Skin of body (tissue), 2 donors: Measurements from ENCODE around the gene NPAS3. TPM values are rescaled to one million over a fixed set of nuclear protein-coding genes. Genes with fewer than 3 reads are reported as not detected.

ENCODE experiments used
- DNase-seq: peaks from one replicate; lab custom pipeline; 2025; lab: John Stamatoyannopoulos, UW
- total RNA-seq: library from RNA; depleted of rRNA; stranded (reverse); fragments of >200 nt; gene quantifications from one replicate; pipeline ENCODE4 v1.2.3, GENCODE V29; 2014

Gene NPAS3
- total RNA-seq, 1 donor from 2014 or later = 3.8 TPM

DNA sequence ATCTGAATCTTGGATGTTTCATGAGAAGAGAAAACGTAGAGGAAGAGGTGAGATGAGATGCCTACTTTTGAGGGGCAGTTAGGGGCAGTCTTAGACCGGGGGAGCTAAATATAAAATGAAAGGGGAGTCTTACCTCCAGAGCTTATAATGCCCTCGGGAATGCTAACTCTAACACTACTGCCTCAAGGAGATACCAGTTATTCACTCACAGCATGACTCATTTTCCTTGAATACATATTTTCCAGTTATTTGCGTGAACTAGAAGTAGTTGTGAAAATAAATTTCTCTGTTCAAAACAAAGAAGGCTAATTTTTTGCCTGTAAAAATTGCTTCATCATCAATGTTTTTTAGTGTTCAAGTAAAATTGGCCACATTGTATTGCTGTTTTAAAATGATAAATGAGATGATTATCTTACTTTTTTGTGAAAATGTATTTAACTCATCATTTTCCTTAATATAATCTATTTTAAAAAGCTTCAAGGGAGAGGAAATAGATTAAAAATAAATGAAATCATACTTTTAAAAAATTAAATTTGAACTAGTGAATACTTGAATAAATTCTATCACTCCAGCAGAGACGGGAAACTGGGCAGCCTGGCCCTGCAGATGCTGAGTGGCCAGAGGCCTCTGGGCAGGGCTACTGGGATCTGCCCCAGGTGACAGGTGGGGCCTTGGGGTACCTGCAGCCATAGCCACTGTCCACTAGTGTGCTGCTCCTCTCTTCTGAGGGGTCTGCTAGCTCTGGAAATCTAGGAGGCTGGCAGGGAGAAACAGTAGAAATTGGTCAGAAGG is 672.9 kb downstream of the NPAS3 start:
- no peak for DNase-seq

DNA sequence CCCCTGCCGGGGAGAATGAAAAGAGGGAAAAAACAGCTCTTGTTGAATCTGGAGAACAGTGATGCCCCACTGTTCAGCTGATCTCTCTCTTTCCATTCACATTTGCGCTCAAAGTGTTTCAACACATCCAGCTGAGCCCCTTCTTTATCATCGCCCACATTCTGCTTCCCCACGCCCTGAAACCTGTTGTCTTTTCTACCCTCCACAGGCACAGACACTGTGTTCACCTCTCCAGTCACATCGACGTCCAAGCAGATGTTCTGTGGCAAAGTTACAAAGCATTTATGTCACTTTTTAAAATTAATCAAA is 673.5 kb downstream of the NPAS3 start:
- no peak for DNase-seq

DNA sequence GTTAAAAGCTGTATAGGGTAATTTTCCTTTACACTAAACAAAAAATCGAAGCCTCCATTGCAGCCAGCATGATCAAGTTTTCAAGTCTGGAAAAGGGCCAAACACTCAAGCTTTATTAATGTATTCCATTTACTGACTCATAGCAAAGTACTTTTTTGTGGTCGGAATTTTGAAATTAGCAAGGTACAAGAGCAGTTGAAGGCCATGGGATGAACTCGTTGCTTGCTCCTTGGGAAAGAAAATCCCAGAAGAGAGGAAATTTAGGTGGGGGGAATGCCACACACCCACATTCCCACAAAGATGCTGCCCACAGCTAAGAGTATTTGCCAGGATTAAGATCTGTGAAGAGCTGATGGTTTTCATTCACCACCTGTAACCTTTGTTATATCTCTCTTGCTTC is 678.5 kb downstream of the NPAS3 start:
- no peak for DNase-seq

DNA sequence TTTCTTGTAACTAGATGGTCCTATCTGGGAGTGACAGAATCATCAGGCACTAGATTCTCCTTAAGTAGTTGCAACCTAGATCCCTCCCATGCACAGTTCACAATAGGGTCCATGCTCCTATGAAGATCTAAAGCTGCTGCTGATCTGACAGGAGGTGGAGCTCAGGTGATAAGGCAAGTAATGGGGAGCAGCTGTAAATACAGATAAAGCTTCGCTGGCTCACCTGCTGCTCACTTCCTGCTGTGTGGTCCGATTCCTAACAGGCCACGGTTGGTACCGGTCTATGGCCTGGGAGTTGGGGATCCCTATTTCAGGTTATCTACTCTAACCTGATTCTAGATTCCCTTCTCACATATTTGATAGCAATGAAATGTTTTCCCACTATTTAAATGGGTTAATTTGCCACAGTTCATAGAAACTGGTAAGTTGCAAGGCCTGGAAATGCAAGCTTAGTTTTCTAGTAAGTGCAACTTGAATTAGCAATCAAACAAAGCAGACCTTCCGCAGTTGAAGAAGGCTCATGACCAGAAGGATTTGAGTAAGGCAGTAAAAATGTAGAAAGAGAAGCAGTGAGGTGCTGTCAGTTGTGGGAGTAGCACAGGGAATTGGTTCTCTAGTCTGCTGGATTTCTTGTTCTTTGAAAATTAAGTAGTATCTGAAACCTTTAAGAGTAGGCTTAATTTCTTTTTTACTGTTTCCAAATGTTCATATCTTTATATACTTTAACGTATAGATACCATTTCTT is 679.9 kb downstream of the NPAS3 start:
- no peak for DNase-seq

DNA sequence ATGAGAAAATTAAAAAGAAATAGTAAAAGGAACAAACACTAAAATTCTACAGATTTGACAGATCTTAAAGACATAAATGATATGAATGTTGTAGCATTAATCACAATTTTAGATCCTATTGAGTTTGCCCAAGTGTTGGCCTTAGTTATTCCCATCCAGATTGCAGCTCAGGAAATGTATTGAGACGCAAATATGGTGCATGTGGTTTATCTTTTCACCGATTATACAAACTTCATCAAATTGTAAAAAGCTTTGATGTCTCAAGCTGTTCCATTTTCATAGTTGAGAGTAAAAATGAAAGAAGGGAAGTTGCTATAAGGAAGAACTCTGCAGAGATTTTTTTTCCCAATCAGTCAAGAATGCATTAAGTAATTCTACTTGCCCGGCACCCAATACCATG is 683.8 kb downstream of the NPAS3 start:
- no peak for DNase-seq

DNA sequence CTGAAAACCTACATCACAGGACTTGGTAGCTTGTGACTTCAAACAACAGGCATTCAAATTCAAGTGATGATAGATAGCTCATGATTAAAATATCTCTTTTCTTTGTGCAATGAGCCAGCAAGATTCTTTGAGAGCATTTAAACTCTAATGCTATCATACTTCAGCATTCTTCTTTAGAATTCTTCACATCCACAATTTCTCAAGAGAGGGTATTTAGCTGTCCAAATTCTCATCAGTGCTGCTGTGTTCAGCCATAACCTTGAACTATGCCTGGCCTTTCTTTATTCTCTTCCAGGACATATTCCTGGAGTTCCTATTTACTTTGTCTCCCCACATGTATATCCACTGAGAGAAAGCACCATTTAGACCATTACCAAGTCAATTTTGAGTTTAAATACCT is 691.1 kb downstream of the NPAS3 start:
- no peak for DNase-seq

DNA sequence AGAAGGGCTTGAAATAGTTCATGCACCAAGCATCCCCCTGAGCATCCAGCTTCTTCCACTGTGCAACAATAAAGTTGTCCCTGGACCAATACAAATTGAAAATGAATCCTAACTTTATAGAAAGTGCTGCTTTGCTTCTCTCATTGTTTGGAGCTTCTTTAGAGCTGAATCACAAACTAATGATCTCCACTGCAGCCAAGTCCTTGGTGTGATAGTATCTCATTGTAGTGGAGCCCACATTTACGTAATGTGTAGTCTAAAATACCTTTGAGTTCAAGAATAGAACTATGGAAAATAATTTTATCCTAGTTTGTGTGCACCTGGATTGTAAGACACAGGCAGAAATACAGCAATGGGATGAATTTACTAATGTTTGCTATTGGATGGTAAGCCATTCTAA is 692.3 kb downstream of the NPAS3 start:
- DNase-seq = no peak

DNA sequence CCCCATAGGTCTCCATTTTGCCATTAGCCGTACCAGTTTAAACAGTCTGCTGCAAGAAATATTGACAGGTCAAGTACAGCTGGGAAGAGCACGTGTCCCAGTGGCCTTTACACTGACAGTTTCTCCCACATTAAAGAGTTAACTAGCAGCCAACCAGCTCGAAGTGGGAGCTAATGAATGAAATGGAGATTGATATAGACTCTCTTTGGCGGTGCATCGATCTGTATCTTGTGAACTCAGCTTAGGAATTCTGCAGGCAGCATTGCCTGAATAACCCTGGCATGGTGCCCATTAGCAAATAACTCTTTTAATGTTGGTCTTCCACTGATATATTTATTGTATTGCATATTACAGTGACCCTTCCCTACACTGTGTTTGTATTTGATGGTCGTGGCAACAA is 692.8 kb downstream of the NPAS3 start:
- no peak for DNase-seq

DNA sequence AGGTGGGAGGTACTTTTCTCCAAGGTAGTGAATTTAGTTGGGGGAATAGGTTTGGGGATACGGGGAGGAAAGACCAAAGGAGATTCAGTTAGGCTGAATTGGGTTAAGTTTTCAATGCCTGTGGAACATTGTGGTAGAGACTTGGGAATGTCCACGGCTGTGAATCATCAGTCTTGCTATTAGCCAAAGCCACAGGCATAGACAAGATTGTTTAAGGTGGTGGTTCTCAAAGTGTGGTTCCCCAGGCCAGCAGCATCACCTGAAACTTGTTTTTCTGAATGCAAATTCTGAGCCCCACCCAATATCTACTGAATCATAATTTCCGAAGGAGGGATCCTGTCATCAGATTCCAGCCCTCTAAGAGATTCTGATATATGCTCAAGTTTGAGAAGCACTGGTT is 696.0 kb downstream of the NPAS3 start:
- no peak for DNase-seq

DNA sequence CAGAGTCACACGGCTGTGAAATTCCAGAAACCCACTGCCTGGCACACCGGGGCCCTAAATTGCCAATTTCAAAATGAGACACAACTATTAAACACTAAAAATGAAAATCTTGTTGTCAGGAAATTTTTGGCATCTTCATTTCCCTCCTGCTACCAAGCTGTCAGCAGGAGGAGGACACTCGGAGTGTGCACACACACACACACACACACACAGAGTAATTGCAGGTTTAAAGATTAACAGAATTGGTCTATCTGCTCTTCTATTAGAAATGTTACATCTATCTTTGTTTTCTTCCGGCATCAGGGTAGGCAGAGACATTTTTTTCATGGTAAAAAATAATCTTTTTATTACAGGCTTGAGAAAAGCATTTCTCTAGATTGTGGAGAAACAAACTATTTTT is 698.0 kb downstream of the NPAS3 start:
- DNase-seq = no peak

DNA sequence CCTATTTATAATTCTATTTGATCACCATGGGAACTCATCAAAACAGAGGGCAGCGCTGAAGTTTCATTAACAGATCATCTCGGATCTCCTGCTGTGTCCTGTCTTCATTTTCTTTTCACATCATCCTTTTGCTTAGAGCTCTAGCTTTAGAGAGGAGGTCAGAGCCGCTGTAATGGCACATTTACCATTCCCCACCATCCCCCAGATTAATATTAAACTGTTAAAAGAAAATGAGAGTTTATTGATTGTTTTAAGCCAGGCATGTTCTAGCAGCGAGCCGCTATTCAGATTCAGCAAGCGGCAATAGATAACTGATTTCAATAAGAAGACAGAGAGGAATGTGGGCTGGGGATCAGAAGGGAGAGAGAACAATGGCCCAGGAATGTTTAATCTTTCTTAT is 703.4 kb downstream of the NPAS3 start:
- no peak for DNase-seq

DNA sequence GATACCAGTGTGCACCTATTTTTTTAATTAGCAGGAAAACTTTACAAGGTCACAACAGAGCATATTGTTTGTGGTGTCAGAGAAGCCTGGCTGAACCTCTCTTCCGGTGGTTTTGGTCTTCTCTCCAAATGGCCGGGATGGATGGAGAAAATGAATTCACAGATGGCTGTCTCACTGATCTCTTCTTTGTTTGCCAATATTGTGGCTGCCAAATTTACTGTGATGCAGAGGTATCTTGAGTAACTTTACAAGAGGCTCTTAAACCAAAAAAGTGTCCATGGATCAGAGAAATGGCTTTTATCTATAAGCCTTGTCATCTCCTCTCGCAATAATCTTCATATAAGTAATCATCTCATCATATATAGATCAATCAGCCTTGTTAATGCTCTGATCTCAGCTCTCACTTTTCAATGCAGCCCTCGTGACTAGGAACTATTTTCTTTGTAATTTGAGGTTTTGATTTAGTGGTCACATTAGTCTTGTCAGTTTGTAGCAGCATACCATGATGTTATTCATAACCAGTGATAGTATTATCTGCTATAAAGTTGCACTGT is 704.1 kb downstream of the NPAS3 start:
- DNase-seq = no peak

DNA sequence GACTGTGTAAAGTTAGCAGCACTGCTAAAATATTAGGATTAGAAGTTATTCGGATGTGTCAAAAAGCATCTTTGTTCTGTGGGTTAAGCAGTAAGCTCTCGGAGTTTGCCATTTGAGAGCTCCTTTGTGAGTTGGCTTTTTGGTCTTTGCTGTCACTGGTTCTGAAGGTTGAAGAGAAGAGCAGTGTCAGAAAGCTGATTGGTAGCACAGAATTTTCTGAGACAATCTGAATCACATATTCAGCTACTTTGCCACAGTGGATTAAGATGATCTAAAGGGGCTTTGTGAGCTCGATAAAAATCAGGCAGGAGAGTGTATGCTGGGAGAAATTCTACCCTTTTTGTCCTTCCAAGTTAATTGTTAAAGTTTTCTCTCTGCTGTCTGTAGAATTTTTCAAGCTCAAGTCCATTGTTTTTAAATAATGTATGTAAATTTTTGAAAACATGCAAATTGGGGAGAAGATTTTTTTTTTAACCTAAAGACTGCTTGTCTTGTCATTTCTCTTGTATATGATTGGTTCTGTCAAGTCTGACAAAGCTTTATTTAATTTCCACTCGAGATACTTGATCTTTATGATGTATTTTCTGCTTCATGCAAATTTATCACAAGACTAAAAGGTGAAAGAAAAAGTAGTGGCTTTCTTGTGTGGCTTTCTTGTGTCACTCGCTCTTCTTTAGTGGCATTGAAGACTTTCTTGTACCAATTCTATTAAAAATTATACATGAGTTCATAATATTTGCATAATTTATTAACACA is 704.9 kb downstream of the NPAS3 start:
- no peak for DNase-seq

DNA sequence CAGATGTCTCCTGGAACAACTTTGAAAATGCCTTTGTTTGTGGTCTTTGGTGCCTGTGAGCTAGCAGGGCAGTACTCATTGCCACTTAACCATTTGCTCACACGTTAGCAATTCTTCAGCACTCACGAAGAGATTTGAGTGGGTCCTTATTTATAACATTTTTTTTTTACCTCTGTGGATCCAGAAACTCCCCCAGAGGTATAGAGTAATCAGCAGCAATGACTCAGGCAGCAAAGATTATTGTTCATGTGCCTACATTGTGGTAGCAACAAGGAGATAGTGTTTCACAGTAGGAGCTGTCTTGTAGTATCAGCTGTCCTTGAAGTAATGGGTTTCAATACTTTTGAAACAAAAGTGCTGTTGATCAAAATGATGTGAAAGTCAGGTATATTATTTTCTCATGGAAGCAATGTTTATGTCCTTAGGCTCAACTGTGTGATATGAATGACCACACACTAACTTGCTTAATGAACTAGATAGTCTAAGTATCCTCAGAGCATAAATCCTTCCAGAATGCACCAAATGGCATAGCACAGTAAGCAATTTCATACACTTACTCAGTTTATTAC is 708.1 kb downstream of the NPAS3 start:
- DNase-seq = no peak

DNA sequence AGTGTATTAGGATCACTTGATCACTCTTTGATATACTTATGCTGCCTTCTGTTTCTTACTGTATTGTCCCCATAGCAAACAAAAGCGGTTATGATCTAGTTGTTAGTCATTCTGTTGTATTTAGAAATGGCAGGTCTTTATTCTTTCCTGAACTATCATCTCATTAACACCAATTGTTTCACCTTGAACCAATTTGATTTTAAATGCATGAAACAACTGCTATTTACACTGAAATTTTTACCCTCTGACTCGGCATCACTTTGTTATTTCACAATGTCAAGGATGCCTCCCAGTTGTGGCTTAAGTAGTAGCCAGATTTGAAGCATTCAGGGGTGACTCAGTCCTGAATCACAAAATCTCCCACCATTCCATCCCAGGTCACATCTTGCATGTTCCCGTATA is 708.7 kb downstream of the NPAS3 start:
- DNase-seq = no peak

DNA sequence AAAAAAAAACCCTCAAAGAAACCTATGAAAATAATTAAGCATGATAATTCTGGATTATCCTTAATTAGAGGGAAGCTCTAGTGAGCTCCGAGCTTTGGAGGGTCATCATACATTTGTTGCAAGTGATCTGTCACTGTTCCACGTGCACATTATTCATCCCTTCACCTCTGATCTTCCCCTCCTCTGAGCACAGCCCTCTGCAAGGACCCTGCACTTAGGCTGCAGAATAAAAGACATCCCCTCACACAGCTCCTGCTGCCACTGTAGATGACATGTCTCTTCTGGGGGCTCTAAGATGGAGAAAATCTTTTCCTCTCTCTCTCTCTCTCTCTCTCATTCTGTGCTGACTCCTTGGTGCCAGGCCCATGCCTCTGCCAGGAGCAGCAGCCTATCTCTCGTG is 711.8 kb downstream of the NPAS3 start:
- DNase-seq = no peak

DNA sequence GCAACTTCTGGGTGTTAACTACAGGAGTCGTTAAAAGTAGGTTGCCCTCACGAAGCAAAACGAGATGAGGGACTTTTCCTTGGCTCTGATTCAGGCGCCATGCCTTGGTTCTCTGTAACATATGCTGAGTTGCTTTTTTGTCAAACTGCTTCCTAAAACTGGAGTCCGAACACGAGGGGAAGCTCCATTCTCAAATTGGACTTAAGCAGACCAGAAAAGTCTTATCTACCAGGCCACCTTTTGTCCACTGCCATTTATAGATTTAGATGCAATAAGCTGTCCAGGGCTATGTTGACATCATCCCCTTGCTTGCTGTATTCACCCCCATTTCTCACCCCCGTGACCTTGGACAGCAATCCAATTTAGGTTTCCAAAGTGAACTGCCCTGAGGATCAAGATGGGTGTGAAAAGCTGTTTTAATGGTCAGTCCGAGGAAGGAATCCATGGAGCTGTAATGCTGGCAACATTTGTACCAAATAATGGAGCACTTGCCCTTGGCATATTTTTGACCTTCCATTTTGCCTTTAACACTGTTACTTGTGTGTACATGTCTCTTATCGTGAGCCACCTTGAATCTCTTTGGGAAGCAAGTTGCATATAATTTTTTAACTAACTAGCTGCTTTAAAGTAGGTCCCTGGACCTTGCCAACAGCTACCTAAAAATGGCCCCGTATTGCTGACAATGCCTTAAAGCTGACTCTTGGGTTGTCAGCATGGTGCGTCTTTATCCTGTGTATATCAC is 714.1 kb downstream of the NPAS3 start:
- DNase-seq = no peak

DNA sequence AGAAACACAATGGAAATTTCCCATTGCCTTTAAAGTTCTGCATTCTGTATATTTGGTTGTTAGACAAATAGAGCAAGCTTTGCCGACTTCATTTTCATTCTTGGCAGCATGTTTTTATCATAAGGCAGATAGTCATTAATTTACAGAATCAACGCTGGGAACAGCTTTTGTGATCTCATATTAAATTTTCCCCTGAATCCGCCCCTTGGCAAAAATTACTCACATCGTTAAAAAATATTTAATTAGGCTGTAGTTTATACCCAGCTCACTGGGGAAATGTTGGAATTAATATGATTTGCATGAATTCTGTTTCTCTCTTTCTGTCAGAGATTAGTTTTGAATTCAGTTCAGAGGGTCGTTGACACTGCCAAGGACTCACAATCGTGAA is 714.6 kb downstream of the NPAS3 start:
- DNase-seq = no peak

DNA sequence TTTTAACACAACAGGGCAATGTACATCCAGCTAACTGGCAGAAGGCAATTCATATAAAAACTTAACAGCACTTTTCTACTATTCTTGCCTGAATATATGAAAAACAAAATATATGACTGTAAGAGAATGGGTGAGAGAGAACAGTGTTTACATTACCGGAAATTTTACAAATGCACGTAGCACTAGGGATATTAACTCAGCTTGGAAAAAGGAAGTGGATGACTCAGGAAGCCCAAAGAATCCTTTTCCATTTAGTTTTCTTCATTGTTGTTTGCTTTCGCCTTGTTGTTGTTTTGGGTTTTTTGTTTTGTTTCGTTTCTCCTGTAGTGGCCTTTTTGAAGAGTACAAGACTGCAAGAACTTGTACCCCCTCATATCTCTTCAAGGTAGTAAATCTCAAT is 716.7 kb downstream of the NPAS3 start:
- DNase-seq = no peak

DNA sequence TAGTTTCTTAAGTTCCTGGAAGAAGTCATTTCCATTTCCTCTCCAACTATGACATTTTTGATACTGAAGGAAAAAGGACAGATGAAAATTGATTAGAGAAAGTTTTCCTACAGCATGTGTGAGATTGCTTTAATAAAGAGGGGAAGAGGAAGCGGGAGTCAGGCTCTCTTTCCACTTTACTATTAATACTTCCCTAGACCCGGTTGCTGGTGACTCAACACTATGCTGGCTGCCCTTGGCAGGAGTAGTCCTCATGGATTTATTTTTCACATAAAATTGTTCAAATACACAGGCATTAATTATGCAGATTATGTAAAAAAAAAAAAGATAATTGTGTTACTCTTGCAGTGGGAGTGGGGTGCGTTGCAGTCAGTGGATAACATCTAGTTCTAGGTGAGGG is 718.8 kb downstream of the NPAS3 start:
- DNase-seq = no peak

DNA sequence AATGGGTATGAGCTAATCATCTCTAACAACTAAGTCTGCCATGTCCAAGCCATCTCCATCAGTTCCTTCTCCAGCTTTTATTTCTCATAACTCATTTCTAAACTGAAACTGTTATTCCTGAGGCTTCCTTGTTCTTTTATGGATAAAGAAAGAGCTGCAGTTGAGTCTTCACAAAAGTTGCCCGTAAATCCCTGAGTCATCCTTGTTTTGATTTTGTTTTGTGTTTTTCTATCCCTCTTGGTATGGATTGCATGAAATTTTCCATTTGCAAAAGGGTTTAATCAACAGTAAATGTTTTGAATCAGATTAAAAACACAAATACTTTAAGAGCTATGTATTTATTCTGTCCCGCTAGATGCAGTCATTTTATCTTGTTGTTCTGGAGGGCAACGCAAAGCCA is 721.6 kb downstream of the NPAS3 start:
- no peak for DNase-seq
